Epithelial cell of proximal tubule (primary cell): ENCODE results near the gene MYO1D. TPM values are rescaled to one million over a fixed set of nuclear protein-coding genes. Genes with fewer than 3 reads are reported as not detected.

Experiments
- DNase-seq: peaks from one replicate; pipeline ENCODE4 v3.0.0-alpha.2; 2011; ENCODE audit warnings: low read depth
- H3K4me3 ChIP-seq: 2 replicates; pipeline ENCODE4 v1.5.1; 2011; ENCODE audit warnings: low read depth, mild to moderate bottlenecking, low read length
- CTCF ChIP-seq: conservative IDR thresholded peaks from 2 replicates; pipeline ENCODE4 v1.5.1; 2012; ENCODE audit warnings: low read depth, mild to moderate bottlenecking, low read length
- total RNA-seq: library from RNA; depleted of rRNA; stranded (reverse); fragments of >200 nt; gene quantifications from 2 replicates; pipeline ENCODE4 v1.2.3, GENCODE V29; 2015

The MYO1D gene
- total RNA-seq, 1 donor from 2014 or later: 54.4 TPM

DNA sequence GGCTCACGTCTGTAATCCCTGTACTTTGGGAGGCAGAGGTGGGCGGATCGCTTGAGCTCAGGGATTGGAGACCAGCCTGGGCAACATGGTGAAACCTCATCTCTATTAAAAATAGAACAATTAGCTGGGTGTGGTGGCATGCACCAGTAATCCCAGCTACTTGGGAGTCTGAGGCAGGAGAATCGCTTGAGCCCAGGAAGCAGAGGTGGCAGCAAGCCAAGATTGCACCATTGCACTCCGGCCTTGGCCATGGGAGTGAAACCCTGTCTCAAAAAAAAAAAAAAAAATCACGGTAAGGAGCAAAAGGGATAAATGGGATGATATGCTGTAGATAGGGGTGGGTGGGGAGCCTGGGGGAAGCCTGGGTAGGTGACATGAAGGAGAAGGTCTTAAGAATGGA is 30.7 kb upstream of the MYO1D start:
- TF ChIP-seq CTCF: no peak
- no peak overlapping the region for H3K4me3 ChIP-seq
- no peak for DNase-seq

DNA sequence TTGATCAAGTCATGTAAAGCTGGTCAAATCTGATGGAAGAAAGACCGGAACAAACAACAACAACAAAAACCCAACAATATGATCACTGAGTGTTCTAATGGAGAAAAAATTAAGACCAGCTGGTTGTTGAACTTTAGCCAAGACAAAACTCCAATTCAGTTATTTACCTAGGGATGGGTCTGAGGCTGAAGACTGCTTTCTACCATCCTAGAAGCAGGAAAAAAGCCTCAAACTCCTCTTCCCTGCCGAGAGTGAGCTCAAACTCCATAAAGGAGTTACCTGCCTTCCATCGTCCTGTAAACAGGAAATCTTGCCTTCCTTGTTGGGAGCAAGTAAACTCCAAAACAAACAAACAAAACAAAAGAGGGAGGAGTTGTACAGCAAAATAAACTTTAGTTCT is 28.0 kb upstream of the MYO1D start:
- no peak overlapping the region for H3K4me3 ChIP-seq
- DNase-seq: no peak

DNA sequence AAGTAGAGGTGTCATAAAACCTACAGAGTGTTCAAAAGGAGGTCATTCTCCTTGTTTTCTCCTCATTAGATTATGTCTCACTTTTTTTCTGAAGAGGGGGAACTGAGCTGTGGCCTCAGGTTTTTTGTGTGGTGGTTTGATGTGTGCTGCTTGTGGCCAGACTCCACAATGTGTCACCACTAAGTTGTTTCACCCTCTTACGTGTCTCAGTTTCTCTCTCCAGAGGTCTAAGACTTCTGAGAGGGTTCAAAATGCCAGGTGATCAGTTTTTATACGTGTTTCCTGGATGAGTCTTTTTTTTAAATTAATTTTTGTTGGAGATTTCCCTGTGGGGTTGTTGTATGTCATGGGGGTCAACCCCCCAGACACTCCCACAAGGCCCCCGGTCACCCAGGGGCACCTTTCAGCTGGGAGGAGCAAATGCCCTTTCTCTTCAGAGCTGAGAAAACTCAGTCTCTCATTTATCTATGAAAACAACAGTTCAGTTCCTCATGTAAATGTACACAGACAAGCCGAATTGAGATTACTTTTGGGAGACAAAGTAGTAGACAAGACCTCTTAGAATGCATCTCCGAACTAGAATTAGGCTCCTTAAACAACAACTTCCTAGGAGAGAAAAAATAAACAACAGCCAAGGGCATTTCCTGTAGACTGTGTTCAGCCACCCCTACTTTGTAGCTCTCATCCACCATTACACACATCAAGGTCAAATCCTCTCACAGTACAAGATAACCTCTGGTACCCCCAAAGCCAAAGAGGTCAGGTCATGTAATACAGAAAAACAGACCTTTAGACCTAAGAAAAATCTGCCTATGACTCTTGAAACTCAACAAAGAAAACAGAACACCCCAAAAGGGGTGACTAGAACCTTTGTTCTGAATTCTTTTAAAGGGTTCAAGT is 27.1 kb upstream of the MYO1D start:
- TF ChIP-seq CTCF: no peak
- no peak for DNase-seq
- no peak overlapping the region for H3K4me3 ChIP-seq

More for the DNA sequence above, 28.0 kb upstream of the MYO1D start:
- no peak for TF ChIP-seq CTCF

DNA sequence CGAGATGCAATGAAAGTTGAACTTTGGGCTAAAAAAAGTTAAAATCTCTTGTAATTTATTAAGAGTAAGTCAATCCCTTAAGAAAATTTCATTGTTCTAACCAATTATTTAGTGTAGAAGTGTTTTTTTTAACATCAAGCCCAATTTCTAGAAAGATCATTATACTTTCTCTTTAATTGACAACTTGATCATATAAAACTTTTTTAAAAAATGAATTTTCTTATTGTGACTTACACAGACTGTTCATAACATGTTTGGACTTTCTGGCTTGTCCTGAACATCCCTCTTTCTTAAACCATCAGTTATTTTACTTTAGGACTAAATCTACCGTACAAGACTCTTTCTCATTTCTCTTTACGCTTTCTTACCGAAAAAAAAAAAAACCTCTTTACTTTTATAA is 24.8 kb upstream of the MYO1D start:
- TF ChIP-seq CTCF: no peak
- H3K4me3 ChIP-seq: no peak overlapping the region

GRCh38 chr17:32899236-32900013 is 22.5 kb upstream of the MYO1D start:
- H3K4me3 ChIP-seq: no peak overlapping the region
- no peak for TF ChIP-seq CTCF
- DNase-seq: no peak

More for the DNA sequence above, 24.8 kb upstream of the MYO1D start:
- no peak for DNase-seq

GRCh38 chr17:32896647-32897258 is 19.8 kb upstream of the MYO1D start:
- no peak for TF ChIP-seq CTCF
- H3K4me3 ChIP-seq: no peak overlapping the region
- DNase-seq: no peak
